Esophagus squamous epithelium (tissue), 5 donors: Measurements from ENCODE around the gene GRM6. TPM values are rescaled to one million over a fixed set of nuclear protein-coding genes. Genes with fewer than 3 reads are reported as not detected.

Experiments used
- DNase-seq: peaks from one replicate; lab custom pipeline; 2025; lab: John Stamatoyannopoulos, UW
- H3K27ac ChIP-seq, 4 donors: fragments of 200-600 bp; sonication (generic); one replicate each; pipeline ENCODE4 v1.5.1; 2016 to 2019; ENCODE audit warnings: mild to moderate bottlenecking in 1 of 4
- H3K27me3 ChIP-seq, 4 donors: fragments of 200-600 bp; sonication (generic); 1 replicate in 3 of 4; 2 replicates in 1 of 4; pipeline versions ENCODE4 v1.5.1 to v1.6.0; 2017 to 2021; ENCODE audit warnings: antibody characterized with exemption in 1 of 4
- H3K36me3 ChIP-seq, 3 donors: fragments of 200-600 bp; sonication (generic); one replicate each; pipeline ENCODE4 v1.5.1; 2016 to 2019
- H3K4me1 ChIP-seq, 3 donors: fragments of 200-600 bp; sonication (generic); one replicate each; pipeline ENCODE4 v1.5.1; 2017 to 2019
- H3K4me3 ChIP-seq, 4 donors: fragments of 200-600 bp; sonication (generic); 1 replicate in 3 of 4; 2 replicates in 1 of 4; pipeline ENCODE4 v1.5.1; 2016 to 2019; ENCODE audit warnings: mild to moderate bottlenecking in 2 of 4, moderate library complexity in 1 of 4
- H3K9me3 ChIP-seq, 3 donors: fragments of 200-600 bp; sonication (generic); one replicate each; pipeline ENCODE4 v1.5.1; 2016 to 2019
- CTCF ChIP-seq, 6 experiments: fragments of 450-650 bp in 4 of 6; fragments of 200-600 bp in 2 of 6; sonication (generic) in 2 of 6; IDR thresholded peaks; one replicate each; pipeline ENCODE4 v1.5.1; 2016 to 2019; ENCODE audit warnings: antibody characterized with exemption in 6 of 6, mild to moderate bottlenecking in 4 of 6, moderate library complexity in 4 of 6
- POLR2A ChIP-seq, 4 donors: fragments of 450-650 bp; IDR thresholded peaks; one replicate each; pipeline ENCODE4 v1.6.1; 2017; ENCODE audit warnings: antibody characterized with exemption in 4 of 4, mild to moderate bottlenecking in 4 of 4, moderate library complexity in 3 of 4
- WGBS, 2 donors: methylation state at CpG; one replicate each; pipeline ENCODE4 v1.1.5; 2018; 5-methylcytosine and 5-hydroxymethylcytosine counted together
- intact Hi-C: fragments of 100-400 bp; cut with DNase I; formaldehyde crosslinking; loops from one replicate; pipeline ENCODE4 v1.15.0; 2022
- total RNA-seq, 4 donors: library from RNA; depleted of rRNA; stranded (reverse); fragments of >200 nt; gene quantifications; one replicate each; pipeline ENCODE4 v1.1.0, GENCODE V29; 2016
- donor health status: DM: yes; HTN: yes; CAD: no.

The GRM6 gene
- not detected for total RNA-seq

GRCh38 chr5:178994580-178995340 is at the start of gene GRM6:
Gene GRM6 (minus strand): TSS chr5:178995320. CDS start chr5:178994944, 376 bp downstream.
- no peak for TF ChIP-seq CTCF (IDR thresholded peaks at IDR 0.05)
- TF ChIP-seq POLR2A (IDR thresholded peaks at IDR 0.05), result no peak
- intact Hi-C loops, result no loop called here
- no peak within 1 kb of the TSS for H3K27ac ChIP-seq
- WGBS, 2 donors, result 4 to 8% methylated on average over 7 to 9 of the region's 97 CpGs
- peaks cover 0 to 60% (median 3%) of the 10 kb centered on the region in 4 donors for H3K27me3 ChIP-seq
- H3K9me3 ChIP-seq, result peaks cover 0 to 16% (median 7%) of the 10 kb centered on the region in 3 donors
- no peak for DNase-seq
- H3K36me3 ChIP-seq, result no peaks in the 10 kb centered on the region
- peaks cover 0 to 13% (median 9%) of the 10 kb centered on the region in 3 donors for H3K4me1 ChIP-seq
- peak within 1 kb of the TSS in 1 of 4 donors; percentile 15 for H3K4me3 ChIP-seq

GRCh38 chr5:179044765-179045164 is 49.6 kb upstream of the GRM6 start:
- Histone ChIP-seq H3K27ac (no peak overlapping the region), H3K27me3 (no peaks in the 10 kb centered on the region), H3K9me3 (peaks cover 0 to 57% (median 4%) of the 10 kb centered on the region in 3 donors), H3K4me3 (no peak overlapping the region), H3K36me3 (no peaks in the 10 kb centered on the region), H3K4me1 (no peaks in the 10 kb centered on the region)
- WGBS, 2 donors, result 76 to 78% methylated on average over 2 of the region's 2 CpGs
- intact Hi-C loops, result no loop called here
- no peak for DNase-seq
- no peak for TF ChIP-seq CTCF (IDR thresholded peaks at IDR 0.05)

GRCh38 chr5:179033004-179033580 is 38.0 kb upstream of the GRM6 start:
- Histone ChIP-seq H3K36me3 (peaks cover 27 to 55% (median 38%) of the 10 kb centered on the region in 3 donors), H3K27me3 (no peaks in the 10 kb centered on the region), H3K4me1 (no peaks in the 10 kb centered on the region), H3K4me3 (peak overlapping the region in 1 of 4 donors; percentile 9), H3K9me3 (peaks cover 34 to 100% (median 94%) of the 10 kb centered on the region in 3 donors), H3K27ac (no peak overlapping the region)
- no peak for TF ChIP-seq POLR2A (IDR thresholded peaks at IDR 0.05)
- TF ChIP-seq CTCF (IDR thresholded peaks at IDR 0.05), result no peak
- WGBS, 2 donors, result 92 to 97% methylated on average over 7 of the region's 7 CpGs
- DNase-seq, result no peak
- intact Hi-C loops, result no loop called here

- intact Hi-C loops, result no loop called here
- Histone ChIP-seq H3K36me3 (peaks cover 13 to 38% (median 18%) of the 10 kb centered on the region in 3 donors), H3K4me1 (peaks cover 0 to 17% (median 10%) of the 10 kb centered on the region in 3 donors), H3K27me3 (no peaks in the 10 kb centered on the region), H3K27ac (peak within 1 kb of the TSS; percentile 70 to 95 (median 84)), H3K9me3 (peaks cover 0 to 38% (median 21%) of the 10 kb centered on the region in 3 donors), H3K4me3 (peak within 1 kb of the TSS; percentile 52 to 92 (median 69))
- DNase-seq, result peak; percentile 74
- 2 to 7% methylated on average over 12 to 16 of the region's 72 CpGs for WGBS, 2 donors
- TF ChIP-seq CTCF (IDR thresholded peaks at IDR 0.05) (peak in 1 of 6 experiments; percentile 32), POLR2A (IDR thresholded peaks at IDR 0.05) (peak in 2 of 4 donors; percentile 27 to 54)
Measured at GRCh38 chr5:179023528-179024189, 28.5 kb upstream of the GRM6 start, which contains the start of gene ZNF879. Gene ZNF879 (plus strand): TSS chr5:179023804. CDS start chr5:179025005, 1,201 bp downstream.
